Breast epithelium (tissue), 3 donors: ENCODE results near the gene ECE1.

Source experiments
- POLR2A ChIP-seq: fragments of 450-650 bp; IDR thresholded peaks from one replicate; pipeline ENCODE4 v1.6.1; 2016; ENCODE audit warnings: antibody characterized with exemption, mild to moderate bottlenecking, moderate library complexity
- POLR2AphosphoS5 ChIP-seq, 3 donors: sonication (generic); formaldehyde crosslinking; IDR thresholded peaks; one replicate each; pipeline ENCODE4 v1.6.1; 2017; ENCODE audit warnings: antibody characterized with exemption in 3 of 3
- TF ChIP-seq, protein P1 (sequence below), 3 donors: fragments of 450-650 bp; IDR thresholded peaks; one replicate each; pipeline ENCODE4 v1.5.1; 2016 to 2017; ENCODE audit warnings: antibody characterized with exemption in 3 of 3, mild to moderate bottlenecking in 3 of 3, moderate library complexity in 3 of 3

DNA sequence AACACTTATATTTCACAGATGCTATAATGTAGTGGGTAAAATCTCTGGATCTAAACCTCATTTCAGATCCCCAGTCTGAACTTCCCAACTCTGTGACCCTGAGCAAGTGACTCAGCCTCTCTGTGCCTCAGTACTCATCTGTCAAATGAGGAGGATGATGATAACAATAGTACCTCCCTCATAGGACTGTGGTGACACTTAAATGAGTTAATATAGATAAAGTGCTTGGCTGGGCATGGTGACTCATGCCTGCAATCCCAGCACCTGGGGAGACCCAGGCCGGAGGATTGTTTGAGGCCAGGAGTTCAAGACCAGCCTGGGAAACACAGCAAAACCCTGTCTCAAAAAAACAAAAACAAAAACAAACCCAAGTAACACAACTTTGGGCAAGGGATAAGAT, 4.7 kb upstream of the ECE1 start:
- TF ChIP-seq, protein P1, sequence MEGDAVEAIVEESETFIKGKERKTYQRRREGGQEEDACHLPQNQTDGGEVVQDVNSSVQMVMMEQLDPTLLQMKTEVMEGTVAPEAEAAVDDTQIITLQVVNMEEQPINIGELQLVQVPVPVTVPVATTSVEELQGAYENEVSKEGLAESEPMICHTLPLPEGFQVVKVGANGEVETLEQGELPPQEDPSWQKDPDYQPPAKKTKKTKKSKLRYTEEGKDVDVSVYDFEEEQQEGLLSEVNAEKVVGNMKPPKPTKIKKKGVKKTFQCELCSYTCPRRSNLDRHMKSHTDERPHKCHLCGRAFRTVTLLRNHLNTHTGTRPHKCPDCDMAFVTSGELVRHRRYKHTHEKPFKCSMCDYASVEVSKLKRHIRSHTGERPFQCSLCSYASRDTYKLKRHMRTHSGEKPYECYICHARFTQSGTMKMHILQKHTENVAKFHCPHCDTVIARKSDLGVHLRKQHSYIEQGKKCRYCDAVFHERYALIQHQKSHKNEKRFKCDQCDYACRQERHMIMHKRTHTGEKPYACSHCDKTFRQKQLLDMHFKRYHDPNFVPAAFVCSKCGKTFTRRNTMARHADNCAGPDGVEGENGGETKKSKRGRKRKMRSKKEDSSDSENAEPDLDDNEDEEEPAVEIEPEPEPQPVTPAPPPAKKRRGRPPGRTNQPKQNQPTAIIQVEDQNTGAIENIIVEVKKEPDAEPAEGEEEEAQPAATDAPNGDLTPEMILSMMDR (IDR thresholded peaks at IDR 0.05) = no peak
- TF ChIP-seq POLR2AphosphoS5 (IDR thresholded peaks at IDR 0.05) (no peak), POLR2A (no peak)
